BLaER1 treated with 17β-estradiol and CSF1 and Interleukin-3, amounts not matched to agents 10 nM and 100 nM (cell line): ENCODE data around the gene CCDC43.
A peak's percentile ranks its signal among the peaks of the same experiment; 100 is the strongest.
"Not testable (repeated sequence)": the region's sequence is repeated elsewhere in the genome, so short reads cannot be mapped to it uniquely, and the experiment has no call there.

Experiments
- H3K27ac ChIP-seq, 11 experiments: shearing (Covaris generic); formaldehyde crosslinking; 2 replicates each; pipeline ENCODE4 v1.8.1; 2022
- H3K27me3 ChIP-seq, 11 experiments: shearing (Covaris generic); formaldehyde crosslinking; 2 replicates each; pipeline ENCODE4 v1.8.1; 2022
- H3K36me3 ChIP-seq, 11 experiments: shearing (Covaris generic); formaldehyde crosslinking; 2 replicates each; pipeline ENCODE4 v1.8.1; 2022
- H3K4me1 ChIP-seq, 10 experiments: shearing (Covaris generic); formaldehyde crosslinking; 2 replicates each; pipeline ENCODE4 v1.8.1; 2022
- H3K4me2 ChIP-seq, 11 experiments: shearing (Covaris generic); formaldehyde crosslinking; 2 replicates each; pipeline ENCODE4 v1.8.1; 2022
- H3K4me3 ChIP-seq, 10 experiments: shearing (Covaris generic); formaldehyde crosslinking; 2 replicates each; pipeline ENCODE4 v1.8.1; 2022
- H3K9ac ChIP-seq, 11 experiments: shearing (Covaris generic); formaldehyde crosslinking; 2 replicates each; pipeline ENCODE4 v1.8.1; 2022
- H3K9me3 ChIP-seq, 11 experiments: shearing (Covaris generic); formaldehyde crosslinking; replicated peaks in 1 of 11; 2 replicates each; pipeline ENCODE4 v1.8.1; 2022
- H4K20me1 ChIP-seq, 11 experiments: shearing (Covaris generic); formaldehyde crosslinking; 2 replicates each; pipeline ENCODE4 v1.8.1; 2022
- Cebpa-rat ChIP-seq, 11 experiments: shearing (Covaris generic); IDR thresholded peaks; 2 replicates each; pipeline ENCODE4 v1.8.1; 2022

CCDC43 gene

GRCh38 chr17:44636562-44636961 is 53.0 kb downstream of the CCDC43 start:
- Histone ChIP-seq H3K4me2 (no peak overlapping the region), H3K27me3 (no peaks in the 10 kb centered on the region), H3K4me1 (no peaks in the 10 kb centered on the region)

GRCh38 chr17:44634401-44634800 is 55.2 kb downstream of the CCDC43 start:
- not testable (repeated sequence) for H3K27me3 ChIP-seq, H3K9me3 ChIP-seq, H3K4me3 ChIP-seq, H4K20me1 ChIP-seq, H3K36me3 ChIP-seq, H3K27ac ChIP-seq, H3K9ac ChIP-seq, H3K4me1 ChIP-seq, H3K4me2 ChIP-seq

More at GRCh38 chr17:44636562-44636961, 53.0 kb downstream of the CCDC43 start:
- Histone ChIP-seq H3K27ac (no peak overlapping the region), H4K20me1 (no peaks in the 10 kb centered on the region), H3K9me3 (no peaks in the 10 kb centered on the region), H3K4me3 (no peak overlapping the region), H3K9ac (no peak overlapping the region), H3K36me3 (no peaks in the 10 kb centered on the region)
- peak in 2 of 11 experiments; percentile 48 to 56; a peak in 3 of 22 replicates for TF ChIP-seq Cebpa-rat (IDR thresholded peaks at IDR 0.05)

GRCh38 chr17:44633998-44634397 is 55.6 kb downstream of the CCDC43 start:
- TF ChIP-seq Cebpa-rat (IDR thresholded peaks at IDR 0.05), result no peak
- H3K4me3 ChIP-seq, result no peak overlapping the region
- H3K27me3 ChIP-seq, result no peaks in the 10 kb centered on the region
- no peaks in the 10 kb centered on the region for H4K20me1 ChIP-seq
- no peak overlapping the region for H3K27ac ChIP-seq
- H3K9me3 ChIP-seq, result no peaks in the 10 kb centered on the region
- no peak overlapping the region for H3K9ac ChIP-seq
- H3K36me3 ChIP-seq, result no peaks in the 10 kb centered on the region
- peaks cover 1 to 11% (median 5%) of the 10 kb centered on the region in 10 experiments; a peak in 17 of 20 replicates for H3K4me1 ChIP-seq
- H3K4me2 ChIP-seq, result no peak overlapping the region

GRCh38 chr17:44630703-44631102 is 58.9 kb downstream of the CCDC43 start:
- H3K9me3 ChIP-seq, result no peaks in the 10 kb centered on the region
- TF ChIP-seq Cebpa-rat (IDR thresholded peaks at IDR 0.05), result no peak
- H3K9ac ChIP-seq, result no peak overlapping the region
- peaks cover 23 to 40% (median 34%) of the 10 kb centered on the region in 10 experiments for H3K4me1 ChIP-seq
- no peak overlapping the region for H3K27ac ChIP-seq
- H3K27me3 ChIP-seq, result no peaks in the 10 kb centered on the region
- H3K4me2 ChIP-seq, result no peak overlapping the region
- H3K4me3 ChIP-seq, result no peak overlapping the region
- H3K36me3 ChIP-seq, result no peaks in the 10 kb centered on the region
- no peaks in the 10 kb centered on the region for H4K20me1 ChIP-seq

- H3K27me3 ChIP-seq, result no peaks in the 10 kb centered on the region
- peak overlapping the region; percentile 78 to 98 (median 89); a peak in 20 of 22 replicates for H3K4me2 ChIP-seq
- TF ChIP-seq Cebpa-rat (IDR thresholded peaks at IDR 0.05), result no peak
- H3K4me3 ChIP-seq, result no peak overlapping the region
- H4K20me1 ChIP-seq, result no peaks in the 10 kb centered on the region
- peak overlapping the region in 6 of 11 experiments; percentile 85 to 89 (median 88); a peak in 7 of 22 replicates for H3K9ac ChIP-seq
- H3K36me3 ChIP-seq, result no peaks in the 10 kb centered on the region
- H3K9me3 ChIP-seq, result no peaks in the 10 kb centered on the region
- peaks cover 23 to 40% (median 34%) of the 10 kb centered on the region in 10 experiments for H3K4me1 ChIP-seq
- H3K27ac ChIP-seq, result peak overlapping the region in 10 of 11 experiments; percentile 90 to 97 (median 94); a peak in 17 of 22 replicates
Observed at GRCh38 chr17:44629314-44629713, 60.3 kb downstream of the CCDC43 start.

GRCh38 chr17:44628243-44629188 is 61.1 kb downstream of the CCDC43 start:
- TF ChIP-seq Cebpa-rat (IDR thresholded peaks at IDR 0.05), result no peak
- Histone ChIP-seq H4K20me1 (no peaks in the 10 kb centered on the region), H3K27ac (peak overlapping the region; percentile 87 to 97 (median 93)), H3K4me3 (peak overlapping the region; percentile 29 to 65 (median 50); a peak in 19 of 20 replicates), H3K27me3 (no peaks in the 10 kb centered on the region), H3K9me3 (peaks cover 0 to 1% (median 0%) of the 10 kb centered on the region in 11 experiments; a peak in 1 of 22 replicates), H3K4me1 (peaks cover 23 to 45% (median 35%) of the 10 kb centered on the region in 10 experiments), H3K4me2 (peak overlapping the region; percentile 78 to 98 (median 89)), H3K36me3 (no peaks in the 10 kb centered on the region), H3K9ac (peak overlapping the region; percentile 81 to 89 (median 85))

GRCh38 chr17:44627513-44628242 is 61.9 kb downstream of the CCDC43 start:
- peak overlapping the region; percentile 29 to 65 (median 50); a peak in 19 of 20 replicates for H3K4me3 ChIP-seq
- TF ChIP-seq Cebpa-rat (IDR thresholded peaks at IDR 0.05), result no peak
- H3K27me3 ChIP-seq, result no peaks in the 10 kb centered on the region
- no peaks in the 10 kb centered on the region for H3K36me3 ChIP-seq
- peaks cover 23 to 52% (median 37%) of the 10 kb centered on the region in 10 experiments for H3K4me1 ChIP-seq
- no peaks in the 10 kb centered on the region for H4K20me1 ChIP-seq
- peaks cover 0 to 9% (median 0%) of the 10 kb centered on the region in 11 experiments; a peak in 5 of 22 replicates for H3K9me3 ChIP-seq
- peak overlapping the region; percentile 81 to 89 (median 85) for H3K9ac ChIP-seq
- peak overlapping the region; percentile 87 to 97 (median 93) for H3K27ac ChIP-seq
- H3K4me2 ChIP-seq, result peak overlapping the region; percentile 78 to 98 (median 89)
